Right cardiac atrium (tissue), 5 donors: ENCODE results near the gene EXOC6. TPM values are rescaled to one million over a fixed set of nuclear protein-coding genes. Genes with fewer than 3 reads are reported as not detected.

Experiments used
- ATAC-seq, 2 donors: fragments of 200-7000 bp; cut with Tn5 transposase; one replicate each; pipeline versions ENCODE4 v1.8.0 to v1.9.1; 2020; ENCODE audit warnings: moderate library complexity in 2 of 2, mild to moderate bottlenecking in 1 of 2
- DNase-seq, 3 donors: peaks; one replicate each; pipeline ENCODE4 v3.0.0-alpha.2; 2020
- H3K27ac ChIP-seq: one replicate; pipeline ENCODE4 v1.5.1; 2013; ENCODE audit warnings: mild to moderate bottlenecking, low read length, control low read depth, moderate library complexity
- H3K27me3 ChIP-seq: one replicate; pipeline ENCODE4 v1.6.1; 2013; ENCODE audit not compliant: control insufficient read depth, insufficient read depth
- H3K4me1 ChIP-seq: one replicate; pipeline ENCODE4 v1.6.1; 2013; ENCODE audit warnings: low read length; ENCODE audit not compliant: control insufficient read depth, insufficient read depth
- H3K4me3 ChIP-seq: one replicate; pipeline ENCODE4 v1.5.1; 2013; ENCODE audit warnings: low read length, control low read depth
- H3K9me3 ChIP-seq: one replicate; pipeline ENCODE4 v1.6.1; 2013; ENCODE audit warnings: low read length; ENCODE audit not compliant: control insufficient read depth
- WGBS: extraction: QIAGEN DNeasy Blood & Tissue Kit; methylation state at CpG from one replicate; pipeline ENCODE4 v1.1.7; 2013; 5-methylcytosine and 5-hydroxymethylcytosine counted together
- intact Hi-C, 4 donors: fragments of 100-400 bp; cut with DNase I; formaldehyde crosslinking; loops; one replicate each; pipeline versions ENCODE4 v1.11.0 to v1.14.0; 2022 to 2023
- polyA plus RNA-seq: library from polyadenylated mRNA; stranded (reverse); fragments of 200-250 nt; gene quantifications from one replicate; pipeline ENCODE4 v1.2.3, GENCODE V29; 2013
- total RNA-seq, 4 donors: library from RNA; stranded (reverse); fragmentation: NEBNext Ultra II Directional; extraction: Animal tissue kit (Norgen Biotek cat#: 25700); gene quantifications; one replicate each; pipeline ENCODE4 v1.2.1, GENCODE V29; 2021
- donor health status: healthy with polysubstance abuse.
- donor health status: DM: no; HTN: yes; CAD: no.
- donor health status: DM: no; HTN: no; CAD: no.
- donor health status: DM: no; HTN: yes; CAD: no; lungs with severe emphysema.
- donor health status: DM: yes; HTN: yes; CAD: no.

Gene EXOC6
- total and polyA plus RNA-seq, 5 donors: 5.7 to 9.5 (median 8.8) TPM

GRCh38 chr10:92989250-92989649 lies 140.9 kb downstream of the EXOC6 start:
- intact Hi-C loops: no loop called here
- no peak overlapping the region for H3K27ac ChIP-seq
- ATAC-seq (no peak), DNase-seq (no peak)
- H3K4me1 ChIP-seq: no peaks in the 10 kb centered on the region
- H3K27me3 ChIP-seq: no peaks in the 10 kb centered on the region
- H3K9me3 ChIP-seq: no peaks in the 10 kb centered on the region
- WGBS: 95% methylated on average over 1 of the region's 1 CpG
- H3K4me3 ChIP-seq: no peak overlapping the region

DNA sequence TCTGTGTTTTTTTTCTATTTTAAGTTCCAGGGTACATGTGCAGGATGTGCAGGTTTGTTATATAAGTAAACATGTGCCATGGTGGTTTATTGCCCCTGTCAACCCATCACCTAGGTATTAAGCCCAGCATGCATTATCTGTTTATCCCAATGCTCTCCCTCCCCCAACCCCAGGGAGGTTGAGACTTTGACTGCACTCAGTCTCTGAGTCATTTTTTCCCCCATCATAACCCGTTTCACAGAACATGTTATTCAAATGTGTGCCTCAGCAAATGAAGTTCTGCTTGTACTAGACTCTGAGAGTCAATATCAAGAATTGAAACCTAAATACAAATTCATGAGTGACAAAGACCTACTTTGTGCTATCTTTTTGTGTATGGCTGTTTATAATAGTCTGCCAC lies 142.3 kb downstream of the EXOC6 start:
- no peak for ATAC-seq
- Histone ChIP-seq H3K27ac (no peak overlapping the region), H3K4me3 (no peak overlapping the region), H3K9me3 (no peaks in the 10 kb centered on the region), H3K4me1 (no peaks in the 10 kb centered on the region), H3K27me3 (no peaks in the 10 kb centered on the region)
- WGBS: 66% methylated on average over 1 of the region's 1 CpG
- DNase-seq: no peak
- intact Hi-C loops: no loop called here

DNA sequence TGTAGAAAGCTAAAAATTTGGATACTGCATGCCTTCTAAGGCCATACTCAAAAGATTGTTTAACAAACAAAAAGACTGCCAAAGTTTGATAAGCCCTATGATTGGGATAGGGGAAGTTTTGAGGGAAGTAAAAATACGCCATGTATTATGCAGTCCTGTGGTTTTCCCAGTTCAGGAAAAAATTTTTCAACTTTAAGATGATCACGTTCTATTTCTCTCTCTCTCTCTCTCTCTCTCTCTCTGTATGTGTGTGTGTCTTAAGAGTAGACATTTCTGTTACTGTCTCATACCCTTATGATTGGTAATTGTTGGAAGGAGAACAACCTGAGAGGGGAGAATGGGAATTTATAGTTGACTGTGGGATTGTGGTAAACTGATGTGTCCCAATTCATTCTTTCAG lies 143.2 kb downstream of the EXOC6 start:
- intact Hi-C loops: no loop called here
- Histone ChIP-seq H3K4me1 (no peaks in the 10 kb centered on the region), H3K4me3 (no peak overlapping the region), H3K27ac (no peak overlapping the region), H3K27me3 (no peaks in the 10 kb centered on the region), H3K9me3 (no peaks in the 10 kb centered on the region)
- 89% methylated on average over 2 of the region's 2 CpGs for WGBS
- no peak for ATAC-seq
- no peak for DNase-seq

GRCh38 chr10:92993699-92994272 lies 145.5 kb downstream of the EXOC6 start:
- intact Hi-C loops: no loop called here
- DNase-seq: no peak
- 82% methylated on average over 2 of the region's 2 CpGs for WGBS
- Histone ChIP-seq H3K27me3 (no peaks in the 10 kb centered on the region), H3K27ac (no peak overlapping the region), H3K4me1 (no peaks in the 10 kb centered on the region), H3K4me3 (no peak overlapping the region), H3K9me3 (no peaks in the 10 kb centered on the region)
- ATAC-seq: no peak

DNA sequence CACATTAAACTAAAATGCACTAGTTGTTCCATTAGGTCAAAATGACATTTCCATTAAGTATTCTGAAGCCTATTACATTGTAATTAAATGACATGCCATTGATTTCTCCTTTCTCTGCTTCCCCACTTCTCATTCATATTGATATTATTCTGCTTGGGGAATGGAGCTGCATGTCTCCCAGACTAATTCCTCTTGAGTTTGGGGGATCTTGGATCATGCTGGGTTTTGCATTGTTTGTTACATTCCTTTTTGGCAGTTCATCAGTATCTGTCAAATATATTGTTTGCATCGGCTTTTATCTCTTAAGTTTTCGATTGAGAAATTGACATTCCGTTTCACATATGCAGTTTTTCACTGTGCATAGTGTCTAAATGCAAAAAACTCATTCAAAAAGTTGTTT lies 147.2 kb downstream of the EXOC6 start:
- Histone ChIP-seq H3K27me3 (no peaks in the 10 kb centered on the region), H3K27ac (no peak overlapping the region), H3K4me1 (no peaks in the 10 kb centered on the region), H3K9me3 (no peaks in the 10 kb centered on the region), H3K4me3 (no peak overlapping the region)
- ATAC-seq (no peak), DNase-seq (no peak)
- intact Hi-C loops: no loop called here
- 85% methylated on average over 3 of the region's 3 CpGs for WGBS

DNA sequence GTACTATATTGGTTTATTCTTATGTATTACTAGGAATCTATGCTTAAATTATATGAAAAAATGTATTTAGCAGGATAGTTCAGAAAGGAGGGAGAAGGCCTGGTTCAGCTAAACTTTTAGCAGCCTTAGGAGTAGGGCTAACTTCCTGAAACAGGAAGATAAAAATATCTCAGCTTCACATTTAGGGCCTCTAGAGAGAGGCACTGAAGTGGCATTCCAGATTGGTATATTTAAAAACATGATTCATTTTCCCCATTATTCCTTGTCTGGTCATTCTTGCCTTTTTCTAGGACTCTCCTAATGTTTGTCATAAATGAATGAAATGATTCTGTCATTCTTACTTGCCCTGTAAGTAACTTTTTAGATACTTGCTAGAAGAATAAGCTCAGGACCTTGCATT lies 149.3 kb downstream of the EXOC6 start:
- DNase-seq: no peak
- no peak for ATAC-seq
- no peak overlapping the region for H3K27ac ChIP-seq
- H3K4me1 ChIP-seq: no peaks in the 10 kb centered on the region
- H3K4me3 ChIP-seq: no peak overlapping the region
- no peaks in the 10 kb centered on the region for H3K27me3 ChIP-seq
- intact Hi-C loops: no loop called here
- no peaks in the 10 kb centered on the region for H3K9me3 ChIP-seq

DNA sequence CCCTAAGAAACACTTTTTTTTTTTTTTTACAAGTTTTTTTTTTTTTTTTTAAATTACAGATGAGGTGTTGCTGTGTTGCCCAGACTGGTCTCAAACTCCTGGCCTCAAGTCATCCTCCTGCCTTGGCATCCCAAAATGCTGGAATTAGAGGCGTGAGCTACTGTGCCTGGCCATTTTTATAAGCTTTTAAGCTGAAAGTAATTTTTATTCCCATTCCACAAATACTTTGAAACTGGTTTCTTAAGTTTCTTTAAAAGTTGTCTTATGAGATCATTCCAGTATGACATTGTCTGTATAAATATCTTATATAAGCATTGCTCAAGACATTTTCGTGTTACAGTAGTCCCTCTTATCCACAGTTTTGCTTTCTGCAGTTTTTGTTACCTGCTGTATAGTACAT lies 150.9 kb downstream of the EXOC6 start:
- Histone ChIP-seq H3K9me3 (no peaks in the 10 kb centered on the region), H3K4me3 (no peak overlapping the region), H3K27ac (no peak overlapping the region), H3K27me3 (no peaks in the 10 kb centered on the region), H3K4me1 (no peaks in the 10 kb centered on the region)
- ATAC-seq (no peak), DNase-seq (no peak)
- intact Hi-C loops: no loop called here
- WGBS: 95% methylated on average over 2 of the region's 2 CpGs

DNA sequence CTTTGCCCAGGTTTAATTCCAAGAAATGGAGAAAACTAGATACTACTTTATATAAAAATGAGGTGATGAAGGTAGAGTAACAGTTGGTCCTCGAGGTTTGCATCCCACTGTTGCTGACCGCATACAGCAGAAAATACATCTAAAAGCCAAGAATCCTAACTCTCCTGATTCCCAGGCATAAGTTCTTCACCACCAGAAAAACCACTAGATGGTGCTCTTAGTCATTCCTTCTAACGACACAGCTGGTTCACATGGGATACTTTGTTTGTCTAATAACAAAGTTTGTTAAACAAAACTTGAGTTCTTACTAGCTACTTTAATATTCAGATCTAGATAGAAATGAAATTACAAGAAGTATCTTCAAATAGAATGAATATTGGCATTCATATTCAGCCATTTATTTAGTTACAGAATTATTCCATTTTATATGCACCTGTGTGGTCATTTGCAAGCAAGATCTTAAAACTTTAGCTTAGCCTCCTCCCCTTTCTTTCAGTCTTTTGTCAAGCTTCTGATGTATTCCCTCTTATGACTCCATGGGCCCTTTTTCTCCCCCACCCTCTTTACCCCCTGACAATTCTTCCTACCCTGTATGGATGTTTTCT lies 158.2 kb downstream of the EXOC6 start:
- ATAC-seq (no peak), DNase-seq (no peak)
- H3K4me1 ChIP-seq: no peaks in the 10 kb centered on the region
- intact Hi-C loops: no loop called here
- no peaks in the 10 kb centered on the region for H3K9me3 ChIP-seq
- H3K27me3 ChIP-seq: no peaks in the 10 kb centered on the region
- H3K4me3 ChIP-seq: no peak overlapping the region
- H3K27ac ChIP-seq: no peak overlapping the region
- WGBS: 12% methylated on average over 3 of the region's 3 CpGs

DNA sequence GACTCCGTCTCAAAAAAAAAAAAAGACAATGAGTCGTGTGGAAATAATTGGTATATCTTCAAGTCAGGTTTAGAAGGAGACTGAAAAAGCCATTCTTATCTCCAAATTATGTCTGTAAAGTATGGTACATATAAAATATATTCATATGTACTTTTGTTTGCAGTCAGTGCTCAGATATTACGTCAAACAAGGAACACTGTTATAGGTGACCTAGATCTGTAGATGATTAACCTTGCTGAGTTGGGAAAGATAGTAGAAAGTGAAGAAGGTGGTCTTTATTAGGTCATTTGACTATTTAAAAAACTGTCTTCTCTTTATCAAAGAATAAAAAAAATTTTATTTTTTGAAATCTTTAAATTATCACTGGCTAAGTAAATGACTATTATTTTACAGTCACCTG lies 167.4 kb downstream of the EXOC6 start:
- Histone ChIP-seq H3K27ac (no peak overlapping the region), H3K4me1 (no peaks in the 10 kb centered on the region), H3K27me3 (no peaks in the 10 kb centered on the region), H3K9me3 (no peaks in the 10 kb centered on the region), H3K4me3 (no peak overlapping the region)
- ATAC-seq: no peak
- DNase-seq: no peak
- WGBS: 91% methylated on average over 3 of the region's 3 CpGs
- intact Hi-C loops: no loop called here

DNA sequence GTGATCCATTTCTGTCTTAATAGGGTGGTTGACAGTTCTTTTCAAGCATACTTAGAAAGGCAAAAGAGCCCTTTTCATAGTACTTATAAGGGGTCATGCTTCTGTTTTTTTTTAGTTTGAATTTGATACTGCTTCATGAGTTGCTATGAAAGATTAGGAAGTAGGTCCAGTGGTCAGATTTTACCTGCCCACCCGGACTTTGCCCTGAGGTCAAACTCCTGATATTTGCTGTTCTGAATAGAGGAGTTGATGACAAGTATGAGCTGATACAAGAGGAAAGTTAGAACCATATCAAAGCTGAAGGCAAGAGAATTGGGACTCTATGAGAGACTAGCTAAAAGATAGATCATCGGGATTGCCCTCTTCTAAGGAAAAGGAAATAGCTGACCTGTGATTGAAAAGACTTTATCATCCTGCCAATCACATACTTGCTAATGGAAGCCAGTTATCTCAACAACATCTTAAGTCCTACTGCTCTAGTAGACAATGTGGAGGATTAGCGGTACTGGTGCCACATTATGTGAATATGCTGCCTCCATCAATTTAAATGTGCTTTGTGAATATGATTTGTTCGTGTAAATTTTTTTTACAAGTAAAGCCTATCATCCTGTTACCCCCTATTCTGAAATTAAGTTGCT lies 174.8 kb downstream of the EXOC6 start:
- Histone ChIP-seq H3K27me3 (no peaks in the 10 kb centered on the region), H3K4me3 (no peak overlapping the region), H3K27ac (no peak overlapping the region), H3K4me1 (no peaks in the 10 kb centered on the region), H3K9me3 (no peaks in the 10 kb centered on the region)
- intact Hi-C loops: no loop called here
- ATAC-seq: no peak
- DNase-seq: no peak
- WGBS: 78% methylated on average over 4 of the region's 4 CpGs

- ATAC-seq (no peak), DNase-seq (no peak)
- no peaks in the 10 kb centered on the region for H3K27me3 ChIP-seq
- intact Hi-C loops: no loop called here
- no peak overlapping the region for H3K27ac ChIP-seq
- WGBS: 86% methylated on average over 2 of the region's 2 CpGs
- H3K4me1 ChIP-seq: no peaks in the 10 kb centered on the region
- no peaks in the 10 kb centered on the region for H3K9me3 ChIP-seq
- H3K4me3 ChIP-seq: no peak overlapping the region
Measured at GRCh38 chr10:93026072-93026471, 177.8 kb downstream of the EXOC6 start.

GRCh38 chr10:93027508-93027907 lies 179.2 kb downstream of the EXOC6 start:
- H3K27me3 ChIP-seq: no peaks in the 10 kb centered on the region
- H3K4me1 ChIP-seq: peaks cover 2% of the 10 kb centered on the region
- no peak for DNase-seq
- no peaks in the 10 kb centered on the region for H3K9me3 ChIP-seq
- no peak overlapping the region for H3K27ac ChIP-seq
- no peak overlapping the region for H3K4me3 ChIP-seq
- ATAC-seq: no peak
- intact Hi-C loops: no loop called here
